SK-N-SH (cell line): ENCODE measurements around the gene RIMOC1. TPM values are rescaled to one million over a fixed set of nuclear protein-coding genes. Genes with fewer than 3 reads are reported as not detected.

Experiments
- CTCF ChIA-PET: fragments of 300-600, 350-600 bp; formaldehyde crosslinking; extraction: SDS; loops from one replicate; lab custom pipeline; 2021; lab: Yijun Ruan, JAX
- POLR2A ChIA-PET: fragments of 350-600 bp; sonication (Branson Sonifier 250); formaldehyde crosslinking; extraction: SDS; loops from one replicate; lab custom pipeline; 2020; ENCODE audit warnings: antibody characterized with exemption, inconsistent platforms; lab: Yijun Ruan, JAX
- DNase-seq: peaks from one replicate; pipeline ENCODE4 v3.0.0; 2012
- H2AFZ ChIP-seq: fragments of 200-600 bp; sonication (generic); 2 replicates; pipeline ENCODE4 v1.8.1; 2016; ENCODE audit warnings: antibody characterized with exemption, mild to moderate bottlenecking, low read depth
- H3F3A ChIP-seq: fragments of 200-600 bp; sonication (generic); replicated peaks from 2 replicates; pipeline ENCODE3; 2016; ENCODE audit warnings: antibody characterized with exemption, mild to moderate bottlenecking; ENCODE audit not compliant: insufficient read depth
- H3K27ac ChIP-seq, 2 experiments: fragments of 200-500 bp in 1 of 2; fragments of 200-600 bp in 1 of 2; sonication (Bioruptor generic) in 1 of 2; sonication (generic), shearing (Covaris generic) in 1 of 2; 2 replicates each; pipeline versions ENCODE4 v1.5.1 to v1.6.1; 2014 to 2016; ENCODE audit warnings: low read depth in 2 of 2, inconsistent platforms in 1 of 2, low read length in 1 of 2, mild to moderate bottlenecking in 1 of 2, mixed read lengths in 1 of 2
- H3K27me3 ChIP-seq: fragments of 200-600 bp; sonication (generic), shearing (Covaris generic); 2 replicates; pipeline ENCODE4 v1.6.1; 2016; ENCODE audit warnings: mixed run types; ENCODE audit not compliant: insufficient read depth
- H3K36me3 ChIP-seq, 2 experiments: fragments of 200-500 bp in 1 of 2; fragments of 200-600 bp in 1 of 2; sonication (Bioruptor generic) in 1 of 2; sonication (generic) in 1 of 2; replicated peaks in 1 of 2; 2 replicates each; pipeline versions ENCODE3 to v1.5.1; 2014 to 2016; ENCODE audit warnings: low read length in 1 of 2, mild to moderate bottlenecking in 1 of 2; ENCODE audit not compliant: insufficient read depth in 2 of 2, control insufficient read depth in 1 of 2
- H3K4me1 ChIP-seq, 2 experiments: fragments of 200-500 bp in 1 of 2; fragments of 200-600 bp in 1 of 2; sonication (Bioruptor generic) in 1 of 2; sonication (generic), shearing (Covaris generic) in 1 of 2; 2 replicates each; pipeline versions ENCODE4 v1.5.1 to v1.6.1; 2014 to 2016; ENCODE audit warnings: low read depth in 1 of 2, low read length in 1 of 2, mixed run types in 1 of 2; ENCODE audit not compliant: insufficient read depth in 2 of 2, control insufficient read depth in 1 of 2
- H3K4me2 ChIP-seq: fragments of 200-600 bp; sonication (generic), shearing (Covaris generic); 2 replicates; pipeline ENCODE4 v1.6.1; 2017; ENCODE audit warnings: mixed run types
- H3K4me3 ChIP-seq, 2 experiments: fragments of 200-500 bp in 1 of 2; fragments of 200-600 bp in 1 of 2; sonication (Bioruptor generic) in 1 of 2; sonication (generic), shearing (Covaris generic) in 1 of 2; 2 replicates each; pipeline versions ENCODE4 v1.5.1 to v1.8.1; 2014 to 2016; ENCODE audit warnings: low read depth in 2 of 2, inconsistent platforms in 1 of 2, low read length in 1 of 2, mild to moderate bottlenecking in 1 of 2, mixed read lengths in 1 of 2, moderate library complexity in 1 of 2
- H3K79me2 ChIP-seq: fragments of 200-600 bp; sonication (generic); 2 replicates; pipeline ENCODE4 v1.8.1; 2017; ENCODE audit warnings: mild to moderate bottlenecking; ENCODE audit not compliant: insufficient read depth
- H3K9ac ChIP-seq: fragments of 200-600 bp; sonication (generic); 2 replicates; pipeline ENCODE4 v1.6.1; 2017; ENCODE audit warnings: mixed run types
- H3K9me2 ChIP-seq: fragments of 200-600 bp; sonication (generic); 2 replicates; pipeline ENCODE4 v1.6.1; 2017; ENCODE audit warnings: mixed run types
- H3K9me3 ChIP-seq: fragments of 200-600 bp; sonication (generic); 2 replicates; pipeline ENCODE4 v1.6.1; 2017; ENCODE audit warnings: mixed run types, mild to moderate bottlenecking, moderate library complexity
- H4K20me1 ChIP-seq: fragments of 200-600 bp; sonication (generic); 2 replicates; pipeline ENCODE4 v1.6.1; 2017; ENCODE audit warnings: mild to moderate bottlenecking, mixed run types; ENCODE audit not compliant: insufficient read depth
- CHD2 ChIP-seq: fragments of 150-350 bp; IDR thresholded peaks from 2 replicates; pipeline ENCODE4 v1.6.1; 2018; ENCODE audit warnings: low read length; ENCODE audit not compliant: partially characterized antibody
- CTCF ChIP-seq: fragments of 200-600 bp; sonication (generic); IDR thresholded peaks from 2 replicates; pipeline ENCODE4 v1.6.1; 2017; ENCODE audit warnings: antibody characterized with exemption, mild to moderate bottlenecking, moderate library complexity
- ELF1 ChIP-seq: IDR thresholded peaks from 2 replicates; pipeline ENCODE4 v1.4.0; 2012
- EZH2phosphoT487 ChIP-seq: fragments of 200-600 bp; sonication (generic); IDR thresholded peaks from 2 replicates; pipeline ENCODE4 v1.6.1; 2017; ENCODE audit warnings: low read depth, mixed run types, mild to moderate bottlenecking, antibody characterized with exemption, moderate library complexity, borderline replicate concordance
- FOXJ3 ChIP-seq: sonication (generic); formaldehyde crosslinking; IDR thresholded peaks from 2 replicates; pipeline ENCODE4 v1.5.1; 2020; ENCODE audit warnings: mild to moderate bottlenecking, missing genetic modification reagents
- FOXM1 ChIP-seq: IDR thresholded peaks from 2 replicates; pipeline ENCODE4 v1.4.0; 2012; ENCODE audit warnings: low read depth, mild to moderate bottlenecking
- GABPA ChIP-seq: IDR thresholded peaks from 2 replicates; pipeline ENCODE4 v1.4.0; 2012; ENCODE audit warnings: low read depth, mild to moderate bottlenecking
- GATA2 ChIP-seq: sonication (generic); formaldehyde crosslinking; IDR thresholded peaks from 2 replicates; pipeline ENCODE4 v1.5.0; 2020; ENCODE audit warnings: mild to moderate bottlenecking, missing genetic modification reagents
- JUND ChIP-seq: IDR thresholded peaks from 2 replicates; pipeline ENCODE4 v1.4.0; 2012
- MAX ChIP-seq: IDR thresholded peaks from 2 replicates; pipeline ENCODE4 v1.4.0; 2012; ENCODE audit warnings: low read depth
- MEF2A ChIP-seq: IDR thresholded peaks from 2 replicates; pipeline ENCODE4 v1.4.0; 2012; ENCODE audit warnings: low read depth, borderline replicate concordance
- MXI1 ChIP-seq: IDR thresholded peaks from 2 replicates; pipeline ENCODE4 v1.6.1; 2012; ENCODE audit warnings: mild to moderate bottlenecking, low read depth, low read length, improper control_type of control experiment
- NFIC ChIP-seq: IDR thresholded peaks from 2 replicates; pipeline ENCODE4 v1.4.0; 2012; ENCODE audit warnings: borderline replicate concordance
- POLR2AphosphoS5 ChIP-seq: IDR thresholded peaks from 2 replicates; pipeline ENCODE4 v1.6.1; 2012; ENCODE audit warnings: low read depth, low read length
- RAD21 ChIP-seq: IDR thresholded peaks from 2 replicates; pipeline ENCODE4 v1.6.1; 2012; ENCODE audit warnings: mild to moderate bottlenecking, low read length
- RCOR1 ChIP-seq: fragments of 150-350 bp; IDR thresholded peaks from 2 replicates; pipeline ENCODE4 v1.6.1; 2017; ENCODE audit warnings: antibody characterized with exemption, low read length
- RFX5 ChIP-seq: IDR thresholded peaks from 2 replicates; pipeline ENCODE4 v1.6.1; 2012; ENCODE audit warnings: mild to moderate bottlenecking, improper control_type of control experiment, low read length
- RXRA ChIP-seq: IDR thresholded peaks from 2 replicates; pipeline ENCODE4 v1.4.0; 2012; ENCODE audit warnings: low read depth, mild to moderate bottlenecking, borderline replicate concordance
- SIN3A ChIP-seq: IDR thresholded peaks from 2 replicates; pipeline ENCODE4 v1.6.1; 2012; ENCODE audit warnings: low read depth, mild to moderate bottlenecking, low read length, moderate library complexity, borderline replicate concordance
- SMC3 ChIP-seq: IDR thresholded peaks from 2 replicates; pipeline ENCODE4 v1.6.1; 2012; ENCODE audit warnings: low read depth, low read length, improper control_type of control experiment
- TAF1 ChIP-seq: IDR thresholded peaks from 2 replicates; pipeline ENCODE4 v1.6.1; 2012; ENCODE audit warnings: low read depth, mild to moderate bottlenecking, low read length, moderate library complexity, borderline replicate concordance
- TCF12 ChIP-seq: IDR thresholded peaks from 2 replicates; pipeline ENCODE4 v1.4.0; 2012
- YY1 ChIP-seq: IDR thresholded peaks from 2 replicates; pipeline ENCODE4 v1.4.0; 2012; ENCODE audit warnings: low read depth, mild to moderate bottlenecking
- WGBS: methylation state at CpG from one replicate; pipeline ENCODE4 v1.1.6; 2017; ENCODE audit warnings: low lambda C conversion rate; 5-methylcytosine and 5-hydroxymethylcytosine counted together
- polyA plus RNA-seq, 3 experiments: library from polyadenylated mRNA; depleted of rRNA; stranded (reverse); fragments of >200 nt; gene quantifications; 2 replicates each; pipeline ENCODE4 v1.2.3, GENCODE V29; 2012
- TF ChIP-seq, protein P1 (sequence below): IDR thresholded peaks from 2 replicates; pipeline ENCODE4; 2012

The RIMOC1 gene
- polyA plus RNA-seq, 1 of the 3 experiments (the other 2 are of a cell fraction), result 6.5 TPM

DNA sequence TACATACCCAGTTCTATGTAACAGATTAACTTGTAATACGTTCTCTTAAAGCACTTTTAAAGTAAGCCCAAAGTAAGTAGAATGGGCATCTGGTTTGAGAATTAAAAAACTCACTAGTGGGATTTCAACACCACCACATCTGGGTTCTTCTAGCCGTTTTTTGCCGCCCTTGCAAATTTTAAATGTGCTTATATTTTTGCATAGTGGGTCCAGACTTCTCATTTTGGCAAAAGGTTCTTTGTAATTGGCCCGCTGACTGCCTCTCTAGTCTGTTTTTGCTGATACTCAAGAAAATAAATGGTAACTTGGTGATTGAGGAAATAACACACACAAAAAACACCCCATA lies 20.4 kb downstream of the RIMOC1 start:
- H3K9ac ChIP-seq, result peak overlapping the region; percentile 80

DNA sequence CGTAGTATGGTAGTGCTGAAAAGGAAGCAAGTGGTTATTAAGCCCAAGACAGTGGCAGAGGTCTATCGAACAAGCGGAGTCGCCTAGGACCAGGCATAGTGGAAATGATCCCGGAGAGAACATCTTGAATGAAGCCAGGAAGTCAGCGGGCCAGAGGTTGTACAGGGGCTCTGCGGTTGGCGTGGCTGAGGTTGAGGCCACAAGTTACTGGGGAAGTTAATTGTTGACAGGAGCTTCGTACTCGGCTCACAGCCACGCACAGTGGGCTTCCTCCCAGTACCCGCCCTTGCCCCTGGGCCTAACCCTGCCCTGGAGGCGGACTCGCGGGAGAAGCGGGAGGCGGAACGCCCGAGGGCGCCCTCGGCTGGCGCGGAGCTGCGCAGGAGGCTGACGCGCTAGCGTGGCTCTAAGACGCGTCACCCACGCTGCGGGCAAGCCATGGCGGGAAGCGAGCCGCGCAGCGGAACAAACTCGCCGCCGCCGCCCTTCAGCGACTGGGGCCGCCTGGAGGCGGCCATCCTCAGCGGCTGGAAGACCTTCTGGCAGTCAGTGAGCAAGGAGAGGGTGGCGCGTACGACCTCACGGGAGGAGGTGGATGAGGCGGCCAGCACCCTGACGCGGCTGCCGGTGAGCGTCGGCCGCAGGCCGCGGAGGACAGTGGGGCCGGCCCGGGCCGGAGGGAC lies 20.9 kb downstream of the RIMOC1 start, which contains the start of gene FBXO4:
FBXO4 (plus strand) TSS at position 410 of the 683 bp plus-strand sequence; CDS start at position 439, 29 bp downstream.
- DNase-seq, result peak; percentile 82
- Histone ChIP-seq H3K9ac (peak within 1 kb of the TSS; percentile 80), H3K36me3 (peaks cover 4 to 23% of the 10 kb centered on the region in 2 experiments), H3F3A (peaks cover 13% of the 10 kb centered on the region), H3K9me2 (no peaks in the 10 kb centered on the region), H2AFZ (peak within 1 kb of the TSS; percentile 99), H3K4me1 (peaks cover 0 to 8% of the 10 kb centered on the region in 2 experiments; a peak in 1 of 4 replicates), H3K27ac (peak within 1 kb of the TSS; percentile 32 to 34; a peak in 2 of 4 replicates), H3K9me3 (no peaks in the 10 kb centered on the region), H3K4me2 (peak within 1 kb of the TSS; percentile 91), H3K27me3 (no peaks in the 10 kb centered on the region), H3K79me2 (no peaks in the 10 kb centered on the region), H3K4me3 (peak within 1 kb of the TSS; percentile 66 to 79), H4K20me1 (no peaks in the 10 kb centered on the region)
- ChIA-PET POLR2A (interaction anchor here (0.5 to 1.7 kb wide), 2 partner anchors 21 to 994 kb away, joined by 3 to 11 read pairs; partner anchors contain the start of gene RIMOC1), CTCF (interaction anchor here (0.7 to 2.0 kb wide), 8 partner anchors 9 to 68 kb away, joined by 3 to 5 read pairs (median 4); no protein-coding TSS in a partner anchor)
- 26% methylated on average over 6 of the region's 60 CpGs for WGBS
- TF ChIP-seq SIN3A (peak; percentile 65; the same call in 1 of the 2 replicates), GATA2 (CRISPR knock-in tag) (peak; percentile 21; the same call in 1 of the 2 replicates), NFIC (no peak), CTCF (peak; percentile 59), YY1 (peak; percentile 82), POLR2AphosphoS5 (peak; percentile 65), RFX5 (no peak), RAD21 (peak; percentile 33; the same call in 1 of the 2 replicates), CHD2 (peak; percentile 15), RXRA (no peak), FOXJ3 (CRISPR knock-in tag) (no peak; the same call in 1 of the 2 replicates), EZH2phosphoT487 (no peak), TAF1 (peak; percentile 73), MXI1 (peak; percentile 81; the same call in 1 of the 2 replicates), SMC3 (peak; percentile 21; the same call in 1 of the 2 replicates), MEF2A (no peak), FOXM1 (no peak), MAX (peak; percentile 82; the same call in 1 of the 2 replicates)

More for the DNA sequence above, 20.4 kb downstream of the RIMOC1 start:
- peak overlapping the region; percentile 99 for H2AFZ ChIP-seq
- TF ChIP-seq ELF1 (no peak), TCF12 (no peak), RXRA (no peak), JUND (no peak), GABPA (no peak), GATA2 (CRISPR knock-in tag) (no peak), FOXJ3 (CRISPR knock-in tag) (no peak), MXI1 (no peak), CHD2 (no peak), FOXM1 (no peak), RCOR1 (no peak), SIN3A (no peak), SMC3 (no peak)
- TF ChIP-seq, protein P1, sequence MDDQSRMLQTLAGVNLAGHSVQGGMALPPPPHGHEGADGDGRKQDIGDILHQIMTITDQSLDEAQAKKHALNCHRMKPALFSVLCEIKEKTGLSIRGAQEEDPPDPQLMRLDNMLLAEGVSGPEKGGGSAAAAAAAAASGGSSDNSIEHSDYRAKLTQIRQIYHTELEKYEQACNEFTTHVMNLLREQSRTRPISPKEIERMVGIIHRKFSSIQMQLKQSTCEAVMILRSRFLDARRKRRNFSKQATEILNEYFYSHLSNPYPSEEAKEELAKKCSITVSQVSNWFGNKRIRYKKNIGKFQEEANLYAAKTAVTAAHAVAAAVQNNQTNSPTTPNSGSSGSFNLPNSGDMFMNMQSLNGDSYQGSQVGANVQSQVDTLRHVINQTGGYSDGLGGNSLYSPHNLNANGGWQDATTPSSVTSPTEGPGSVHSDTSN, result no peak
- TF ChIP-seq, all 33 proteins: peak for 0
- no peaks in the 10 kb centered on the region for H3K9me2 ChIP-seq
- H3K4me2 ChIP-seq, result peak overlapping the region; percentile 91
- peak overlapping the region; percentile 32 to 34; a peak in 2 of 4 replicates for H3K27ac ChIP-seq
- 94% methylated on average over 4 of the region's 4 CpGs for WGBS
- peaks cover 0 to 8% of the 10 kb centered on the region in 2 experiments; a peak in 1 of 4 replicates for H3K4me1 ChIP-seq
- no peaks in the 10 kb centered on the region for H4K20me1 ChIP-seq
- ChIA-PET POLR2A (interaction anchor here (0.5 to 1.7 kb wide), 2 partner anchors 20 to 993 kb away, joined by 3 to 11 read pairs; partner anchors contain the start of gene RIMOC1), CTCF (interaction anchor here (0.7 to 2.0 kb wide), 6 partner anchors 9 to 68 kb away, joined by 3 to 5 read pairs (median 4); no protein-coding TSS in a partner anchor)
- no peaks in the 10 kb centered on the region for H3K9me3 ChIP-seq
- peaks cover 13% of the 10 kb centered on the region for H3F3A ChIP-seq
- no peaks in the 10 kb centered on the region for H3K27me3 ChIP-seq
- H3K79me2 ChIP-seq, result no peaks in the 10 kb centered on the region
- no peak for DNase-seq
- peaks cover 9 to 27% of the 10 kb centered on the region in 2 experiments for H3K36me3 ChIP-seq
- H3K4me3 ChIP-seq, result peak overlapping the region; percentile 66 to 79
